Measurements from ENCODE around the gene KLC3.
A peak's percentile ranks its signal among the peaks of the same experiment; 100 is the strongest.
"Not testable (repeated sequence)": the region's sequence is repeated elsewhere in the genome, so short reads cannot be mapped to it uniquely, and the experiment has no call there.

KLC3 gene

GRCh38 chr19:45306518-45307027 is 34.0 kb upstream of the KLC3 start:
- Mint-ChIP-seq H3K4me3 (no peak overlapping the region), H3K27ac (no peak overlapping the region), H3K4me1 (no peaks in the 10 kb centered on the region), H3K9me3 (no peaks in the 10 kb centered on the region), H3K27me3 (peaks cover 6% of the 10 kb centered on the region)
- DNase-seq (no peak), ATAC-seq (no peak)

DNA sequence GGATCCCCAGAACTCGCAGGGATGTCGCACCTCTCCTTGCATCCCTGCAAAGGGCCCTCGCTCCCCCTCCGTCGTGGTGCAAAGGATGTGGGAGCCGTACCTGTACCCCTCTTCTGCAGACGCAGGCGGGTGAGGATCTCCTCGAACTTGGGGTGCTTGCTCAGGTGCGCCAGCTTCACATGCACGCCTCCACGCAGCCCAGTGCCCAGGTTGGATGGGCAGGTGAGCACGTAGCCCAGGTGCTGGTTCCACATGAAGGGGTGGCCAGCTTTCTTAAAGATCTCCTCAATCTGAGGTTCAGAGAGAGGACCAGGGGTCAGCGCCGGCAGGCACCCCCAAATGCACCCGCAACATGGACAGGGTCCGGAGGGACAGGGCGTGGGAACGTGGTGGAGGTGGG is 33.2 kb upstream of the KLC3 start:
- Mint-ChIP-seq H3K27ac (no peak overlapping the region), H3K27me3 (peaks cover 13% of the 10 kb centered on the region), H3K4me3 (no peak overlapping the region), H3K9me3 (no peaks in the 10 kb centered on the region), H3K4me1 (no peaks in the 10 kb centered on the region)
- ATAC-seq (no peak), DNase-seq (no peak)

DNA sequence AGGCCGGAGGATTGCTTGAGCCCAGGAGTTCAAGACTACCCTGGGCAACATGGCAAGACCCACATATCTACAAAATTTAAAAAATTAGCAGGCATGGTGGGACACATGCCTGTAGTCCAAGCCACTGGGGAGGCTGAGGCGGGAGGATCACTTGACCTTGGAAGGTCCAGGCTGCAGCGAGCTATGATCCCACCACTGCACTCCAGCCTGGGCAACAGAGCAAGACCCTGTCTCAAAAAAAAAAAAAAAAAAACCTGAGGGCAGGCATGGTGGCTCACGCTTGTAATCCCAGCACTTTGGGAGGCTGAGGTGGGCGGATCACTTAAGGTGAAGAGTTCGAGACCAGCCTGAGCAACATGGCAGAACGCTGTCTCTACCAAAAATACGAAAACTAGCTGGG is 31.2 kb upstream of the KLC3 start:
- H3K4me1 Mint-ChIP-seq, H3K4me3 Mint-ChIP-seq, H3K9me3 Mint-ChIP-seq, DNase-seq, H3K27ac Mint-ChIP-seq, ATAC-seq: not testable (repeated sequence)
- peaks cover 27% of the 10 kb centered on the region for H3K27me3 Mint-ChIP-seq

- peaks cover 48% of the 10 kb centered on the region for H3K27me3 Mint-ChIP-seq
- ATAC-seq (no peak), DNase-seq (no peak)
- no peaks in the 10 kb centered on the region for H3K9me3 Mint-ChIP-seq
- no peak overlapping the region for H3K27ac Mint-ChIP-seq
- H3K4me1 Mint-ChIP-seq: no peaks in the 10 kb centered on the region
- no peak overlapping the region for H3K4me3 Mint-ChIP-seq
These were observed 28.9 kb upstream of the KLC3 start for GRCh38 chr19:45311621-45312020.

GRCh38 chr19:45312285-45312684 is 28.3 kb upstream of the KLC3 start:
- not testable (repeated sequence) for H3K4me1 Mint-ChIP-seq, DNase-seq, H3K9me3 Mint-ChIP-seq, H3K4me3 Mint-ChIP-seq, ATAC-seq
- H3K27me3 Mint-ChIP-seq: peaks cover 54% of the 10 kb centered on the region
- peak overlapping the region in 1 of 2 donors; percentile 34 for H3K27ac Mint-ChIP-seq

GRCh38 chr19:45314708-45315245 is 25.8 kb upstream of the KLC3 start:
- Mint-ChIP-seq H3K4me1 (no peaks in the 10 kb centered on the region), H3K9me3 (no peaks in the 10 kb centered on the region), H3K4me3 (no peak overlapping the region), H3K27me3 (peaks cover 69% of the 10 kb centered on the region), H3K27ac (no peak overlapping the region)
- ATAC-seq (no peak), DNase-seq (no peak)

GRCh38 chr19:45315304-45315703 is 25.2 kb upstream of the KLC3 start:
- DNase-seq (no peak), ATAC-seq (no peak)
- peaks cover 69% of the 10 kb centered on the region for H3K27me3 Mint-ChIP-seq
- no peaks in the 10 kb centered on the region for H3K9me3 Mint-ChIP-seq
- H3K4me1 Mint-ChIP-seq: no peaks in the 10 kb centered on the region
- no peak overlapping the region for H3K4me3 Mint-ChIP-seq
- no peak overlapping the region for H3K27ac Mint-ChIP-seq

DNA sequence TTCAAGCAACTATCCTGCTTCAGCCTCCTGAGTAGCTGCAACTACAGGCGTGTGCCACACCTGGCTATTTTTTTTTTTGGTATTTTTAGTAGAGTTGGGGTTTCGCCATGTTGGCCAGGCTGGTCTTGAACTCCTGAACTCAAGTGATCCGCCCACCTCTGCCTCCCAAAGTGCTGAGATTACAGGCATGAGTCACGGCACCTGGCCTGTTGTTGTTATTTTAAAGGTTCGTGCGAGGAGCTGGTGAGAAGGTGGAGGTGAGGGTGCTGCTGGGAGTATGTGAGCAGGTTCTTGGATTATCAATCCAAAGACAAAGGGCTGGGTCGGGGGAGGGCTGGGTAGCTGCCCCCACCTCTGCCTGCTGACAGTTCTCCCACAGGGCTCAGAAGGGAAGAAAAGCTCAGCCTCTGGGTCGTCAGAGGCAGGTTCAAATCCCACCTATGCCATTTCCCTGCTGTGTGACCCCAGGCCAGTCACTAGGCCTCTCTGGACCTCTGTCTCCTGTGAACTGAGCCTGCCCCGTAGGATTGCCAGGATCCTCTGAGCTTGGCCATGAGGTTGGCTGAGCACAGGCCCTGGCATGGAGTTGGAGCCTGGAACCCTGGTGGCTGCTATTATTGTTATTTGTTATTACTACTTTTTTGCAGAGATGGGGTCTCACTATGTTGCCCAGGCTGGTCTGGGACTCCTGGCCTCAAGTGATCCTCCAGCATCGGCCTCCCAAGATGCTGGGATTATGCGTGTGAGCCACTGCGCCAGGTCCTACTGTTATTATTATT is 19.4 kb upstream of the KLC3 start:
- ATAC-seq (no peak), DNase-seq (no peak)
- Mint-ChIP-seq H3K27ac (no peak overlapping the region), H3K4me3 (no peak overlapping the region), H3K4me1 (peaks cover 17% of the 10 kb centered on the region), H3K27me3 (peaks cover 66% of the 10 kb centered on the region), H3K9me3 (no peaks in the 10 kb centered on the region)

DNA sequence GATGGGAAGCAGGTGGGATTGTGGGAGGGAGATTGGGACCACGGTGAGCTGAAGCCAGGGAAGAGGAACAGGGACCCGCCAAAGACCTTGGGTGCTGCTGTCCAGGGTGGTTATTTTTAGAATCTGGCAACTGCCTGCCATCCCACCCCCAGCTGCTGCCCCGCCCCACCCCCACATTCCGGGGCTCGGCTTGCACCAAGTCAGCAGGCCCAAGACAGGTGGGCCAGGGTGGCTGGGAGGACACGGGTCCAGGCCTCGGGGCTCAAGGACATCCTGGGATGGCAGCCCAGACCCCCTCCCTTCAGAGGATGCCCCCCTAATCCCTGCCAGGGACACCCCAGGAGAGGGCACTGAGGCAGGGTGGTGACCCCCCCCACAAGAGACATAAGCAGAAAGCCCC is 18.7 kb upstream of the KLC3 start:
- DNase-seq: no peak
- peaks cover 59% of the 10 kb centered on the region for H3K27me3 Mint-ChIP-seq
- no peak overlapping the region for H3K4me3 Mint-ChIP-seq
- no peak overlapping the region for H3K27ac Mint-ChIP-seq
- no peak for ATAC-seq
- peaks cover 22% of the 10 kb centered on the region for H3K4me1 Mint-ChIP-seq
- H3K9me3 Mint-ChIP-seq: no peaks in the 10 kb centered on the region

GRCh38 chr19:45322311-45322710 is 18.2 kb upstream of the KLC3 start:
- Mint-ChIP-seq H3K4me1 (peaks cover 22% of the 10 kb centered on the region), H3K27me3 (peaks cover 55% of the 10 kb centered on the region), H3K4me3 (no peak overlapping the region), H3K9me3 (no peaks in the 10 kb centered on the region), H3K27ac (no peak overlapping the region)
- ATAC-seq (no peak), DNase-seq (no peak)

DNA sequence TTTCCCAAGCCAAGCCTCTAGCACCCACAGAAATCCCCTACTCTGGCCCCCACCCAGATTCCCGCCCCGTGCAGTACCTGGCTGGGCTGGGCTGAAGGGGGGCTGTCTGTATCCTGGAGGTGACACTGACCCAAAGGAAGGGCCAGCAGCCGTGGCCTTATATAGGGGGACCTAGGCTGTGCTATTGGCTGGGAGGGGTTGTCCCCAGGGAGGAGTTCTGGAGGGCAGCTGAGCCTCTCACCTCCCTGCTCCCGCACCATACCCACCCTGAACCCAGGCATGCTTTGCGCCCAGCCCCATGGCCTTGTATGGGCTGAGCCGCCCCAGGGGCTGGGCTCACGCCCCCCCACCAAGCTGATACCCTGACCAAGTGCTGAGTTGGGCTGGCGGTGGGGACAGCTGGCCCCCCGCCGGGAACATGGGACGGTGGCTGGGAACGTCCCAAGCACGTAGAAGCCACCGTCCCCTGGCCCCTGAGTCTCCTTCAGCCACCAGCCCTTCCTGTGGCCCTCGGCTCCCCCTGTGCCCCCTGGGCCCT is 17.7 kb upstream of the KLC3 start, which contains the start of gene CKM:
Gene CKM (minus strand): TSS at position 132 of the 538 bp plus-strand sequence. CDS start 3,162 bp downstream, outside the sequence.
- H3K27me3 Mint-ChIP-seq: peaks cover 51% of the 10 kb centered on the region
- DNase-seq (no peak), ATAC-seq (no peak)
- peak within 1 kb of the TSS in 1 of 2 donors; percentile 33 for H3K4me3 Mint-ChIP-seq
- H3K9me3 Mint-ChIP-seq: no peaks in the 10 kb centered on the region
- H3K4me1 Mint-ChIP-seq: peaks cover 22% of the 10 kb centered on the region
- H3K27ac Mint-ChIP-seq: no peak within 1 kb of the TSS

- Mint-ChIP-seq H3K27ac (no peak overlapping the region), H3K9me3 (no peaks in the 10 kb centered on the region), H3K27me3 (peaks cover 51% of the 10 kb centered on the region), H3K4me1 (peaks cover 22% of the 10 kb centered on the region), H3K4me3 (no peak overlapping the region)
- ATAC-seq (no peak), DNase-seq (no peak)
These were observed 16.9 kb upstream of the KLC3 start for GRCh38 chr19:45323671-45324081.

- Mint-ChIP-seq H3K27me3 (peaks cover 57% of the 10 kb centered on the region), H3K27ac (no peak overlapping the region), H3K9me3 (no peaks in the 10 kb centered on the region), H3K4me1 (peaks cover 22% of the 10 kb centered on the region), H3K4me3 (no peak overlapping the region)
- ATAC-seq (no peak), DNase-seq (no peak)
These were observed 16.1 kb upstream of the KLC3 start for GRCh38 chr19:45324349-45324907.

DNA sequence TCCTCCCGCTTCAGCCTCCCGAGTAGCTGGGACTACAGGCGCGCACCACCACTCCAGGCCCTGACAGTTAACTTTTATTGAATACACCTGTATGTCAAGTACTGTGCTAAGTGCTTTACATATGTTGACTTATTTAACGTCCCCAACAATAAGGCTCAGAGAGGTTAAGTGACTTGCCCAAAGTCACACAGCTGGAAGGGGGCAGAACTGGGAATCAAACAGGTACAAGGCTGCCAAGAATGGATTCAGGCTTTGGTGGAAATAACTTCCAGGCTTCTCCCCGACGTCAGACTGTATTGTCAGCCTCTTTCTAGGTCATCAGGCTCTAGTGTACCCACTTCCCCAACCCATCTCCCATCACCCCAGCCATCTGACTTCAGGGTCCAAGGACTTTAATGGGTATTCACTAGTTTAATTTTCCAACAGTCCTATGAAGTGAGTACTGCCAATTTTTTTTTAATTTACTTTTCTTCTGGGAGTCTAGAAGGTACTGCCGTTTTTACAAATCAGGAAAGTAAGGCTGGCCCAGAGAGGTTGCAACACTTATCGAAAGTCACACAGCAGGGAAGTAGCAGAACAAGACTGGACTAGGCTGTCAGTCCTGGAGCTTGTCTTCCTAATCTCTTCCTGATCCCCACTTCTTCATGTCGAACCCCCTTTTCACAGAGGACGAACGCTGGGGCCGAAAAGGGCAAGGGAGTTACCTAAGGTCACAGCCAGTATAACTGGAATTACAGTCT is 13.0 kb upstream of the KLC3 start:
- DNase-seq (no peak), ATAC-seq (no peak)
- peaks cover 43% of the 10 kb centered on the region for H3K27me3 Mint-ChIP-seq
- peaks cover 22% of the 10 kb centered on the region for H3K4me1 Mint-ChIP-seq
- H3K27ac Mint-ChIP-seq: no peak overlapping the region
- no peak overlapping the region for H3K4me3 Mint-ChIP-seq
- no peaks in the 10 kb centered on the region for H3K9me3 Mint-ChIP-seq

- Mint-ChIP-seq H3K4me1 (peaks cover 3% of the 10 kb centered on the region), H3K9me3 (no peaks in the 10 kb centered on the region)
These were observed 9.1 kb upstream of the KLC3 start for GRCh38 chr19:45331411-45331810.

More at GRCh38 chr19:45331411-45331810, 9.1 kb upstream of the KLC3 start:
- no peak for DNase-seq
- Mint-ChIP-seq H3K4me3 (no peak overlapping the region), H3K27ac (no peak overlapping the region), H3K27me3 (peaks cover 20% of the 10 kb centered on the region)
- ATAC-seq: no peak
